COLO668 (cell line): ENCODE results near the gene WARS2.

Source experiments
- DNase-seq: peaks from one replicate; lab custom pipeline; 2025; ENCODE audit not compliant: unreplicated experiment; lab: John Stamatoyannopoulos, UW

Gene WARS2

DNA sequence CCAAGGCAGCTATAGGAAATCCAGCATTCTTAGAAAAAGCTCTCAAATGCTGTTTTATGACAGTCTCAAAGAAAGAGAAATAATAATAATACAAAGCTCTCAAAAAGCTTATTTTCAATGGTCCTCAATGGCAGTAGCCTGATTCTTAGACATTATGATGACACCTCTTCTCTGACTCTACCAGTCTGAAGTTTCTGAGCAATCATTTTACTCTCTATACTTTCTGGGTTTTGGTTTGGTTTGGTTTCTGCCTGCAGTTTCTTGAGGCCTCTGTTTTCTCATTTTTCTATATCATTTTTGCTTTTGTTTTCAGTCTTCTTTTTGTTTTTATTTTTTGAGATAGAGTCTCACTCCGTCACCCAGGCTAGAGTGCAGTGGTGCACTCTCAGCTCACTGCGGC, 102.1 kb downstream of the WARS2 start:
- DNase-seq, result no peak

DNA sequence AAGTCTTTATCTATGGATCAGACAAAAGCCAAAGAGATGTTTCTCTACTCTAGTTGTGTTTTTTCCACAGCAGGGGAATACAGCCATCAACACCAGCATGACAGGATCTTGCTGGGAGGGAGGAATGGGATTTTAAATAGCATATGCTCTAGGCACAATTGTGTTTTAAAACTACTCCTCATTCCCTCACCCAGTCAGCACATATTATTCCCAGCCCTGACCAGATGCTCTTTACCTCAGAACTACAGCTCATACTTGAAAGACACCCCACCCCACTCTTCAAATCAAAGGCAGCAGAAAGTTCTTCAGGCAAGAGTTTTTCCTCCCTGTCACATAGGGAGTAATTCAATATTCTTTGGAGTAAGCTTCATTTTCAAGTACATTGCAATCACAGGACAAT, 106.1 kb downstream of the WARS2 start:
- no peak for DNase-seq

DNA sequence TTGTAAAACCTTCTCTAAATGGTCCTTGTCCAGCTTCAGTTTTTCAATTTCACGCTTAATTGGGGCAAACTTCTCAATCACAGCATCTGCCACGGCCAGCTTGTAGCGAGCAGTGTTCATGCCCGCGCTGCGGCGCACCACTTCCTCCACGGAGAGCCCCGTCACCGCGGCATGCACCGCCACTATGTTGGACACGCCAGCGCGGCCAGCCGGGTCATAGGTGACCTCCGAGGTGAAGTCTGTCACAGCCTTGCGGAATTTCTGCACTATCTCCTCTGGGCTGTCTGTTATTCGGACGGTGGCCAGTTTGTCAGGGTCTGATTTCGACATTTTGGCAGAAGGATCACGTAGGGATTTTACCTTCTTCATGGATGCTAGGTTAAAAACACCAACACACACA, 107.5 kb downstream of the WARS2 start:
- no peak for DNase-seq

- DNase-seq, result no peak
Measured at GRCh38 chr1:119027759-119028158, 112.7 kb downstream of the WARS2 start.

DNA sequence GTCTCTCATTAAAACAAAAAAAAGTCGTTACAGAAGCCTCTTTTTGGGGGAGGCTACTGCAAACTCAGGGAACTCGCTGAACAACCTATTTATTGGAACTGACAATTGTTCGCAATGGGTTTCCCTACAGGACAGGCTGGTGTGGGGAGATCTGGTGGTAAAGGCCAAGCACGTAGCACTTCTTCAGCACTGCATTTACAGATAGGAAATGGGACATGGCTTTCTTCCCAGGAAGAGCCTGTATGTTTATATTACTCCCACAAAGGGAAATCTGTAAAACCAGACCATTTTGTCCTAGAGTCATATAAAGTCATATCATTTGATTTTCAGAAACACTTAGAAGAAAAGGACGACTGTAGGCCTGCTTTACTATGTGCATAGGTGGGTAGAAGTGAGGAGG, 113.5 kb downstream of the WARS2 start:
- no peak for DNase-seq

- no peak for DNase-seq
Measured at GRCh38 chr1:119015547-119015946, 124.9 kb downstream of the WARS2 start.

- DNase-seq, result no peak
Measured at GRCh38 chr1:119012383-119012782, 128.1 kb downstream of the WARS2 start.

- DNase-seq, result no peak
Measured at GRCh38 chr1:119011706-119012105, 128.7 kb downstream of the WARS2 start.

GRCh38 chr1:119011116-119011515, 129.3 kb downstream of the WARS2 start:
- no peak for DNase-seq

DNA sequence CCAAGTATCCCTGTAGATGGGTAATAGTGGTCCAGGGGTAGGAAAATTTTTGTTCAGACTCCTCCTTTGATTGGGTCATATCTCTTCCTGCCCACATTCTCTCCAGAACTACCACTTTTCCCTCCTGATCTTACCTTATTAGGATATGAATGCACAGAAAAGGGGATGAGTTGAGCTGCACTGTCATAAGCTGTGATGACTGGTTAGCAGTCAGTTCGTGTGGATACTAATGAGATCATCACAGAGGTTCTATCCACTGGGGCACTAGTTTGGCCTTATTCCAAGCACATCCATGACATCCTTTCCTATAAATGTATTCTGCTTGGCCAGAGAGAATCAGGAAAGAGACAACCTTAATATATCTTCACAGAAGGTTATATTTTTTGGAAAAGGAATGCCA, 130.3 kb downstream of the WARS2 start:
- no peak for DNase-seq

- DNase-seq, result no peak
Measured at GRCh38 chr1:119009312-119009655, 131.2 kb downstream of the WARS2 start.

DNA sequence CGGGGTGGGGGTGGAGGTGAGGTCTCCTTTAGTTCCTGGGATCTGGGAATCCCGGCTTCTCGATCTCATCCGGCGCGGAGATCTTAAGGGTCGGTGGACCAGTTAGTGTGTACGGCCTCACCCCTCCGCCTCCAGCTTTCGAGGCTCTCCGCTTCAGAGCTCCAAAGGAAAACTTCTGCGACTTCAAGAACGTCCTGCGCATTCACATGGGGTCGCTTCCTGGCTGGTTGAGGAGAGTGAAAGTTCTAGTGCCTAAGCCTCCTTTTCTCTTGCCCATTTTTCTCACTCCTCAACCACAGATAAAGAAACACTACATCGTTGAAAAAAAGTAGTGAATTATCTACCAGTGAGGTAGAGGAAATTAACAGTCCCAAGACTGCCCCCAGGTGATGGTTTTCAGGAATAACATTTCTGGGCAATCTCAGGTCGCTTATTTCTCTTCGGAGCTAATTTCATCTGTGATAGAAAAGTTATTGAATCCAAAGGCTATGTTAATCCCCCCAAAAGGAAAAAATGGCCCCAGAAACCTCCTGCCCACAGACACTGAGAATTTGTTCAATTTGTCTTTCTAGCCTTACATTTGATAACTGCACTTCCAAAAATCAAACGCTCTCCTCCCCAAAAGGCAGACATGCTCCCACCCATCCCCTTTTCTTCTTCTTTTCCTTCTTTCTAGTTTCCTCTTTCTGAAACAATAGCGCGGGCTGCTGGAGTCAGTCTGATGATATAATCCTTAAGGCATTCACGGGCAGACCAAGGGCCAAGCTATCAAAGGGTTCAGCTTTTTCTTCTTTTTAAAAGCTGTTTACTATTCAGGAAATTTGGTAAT, 131.8 kb downstream of the WARS2 start:
- peak; percentile 45 for DNase-seq

GRCh38 chr1:119007670-119008482, 132.6 kb downstream of the WARS2 start:
- DNase-seq, result peak; percentile 51

- DNase-seq, result no peak
Measured at GRCh38 chr1:119007339-119007669, 133.1 kb downstream of the WARS2 start.

DNA sequence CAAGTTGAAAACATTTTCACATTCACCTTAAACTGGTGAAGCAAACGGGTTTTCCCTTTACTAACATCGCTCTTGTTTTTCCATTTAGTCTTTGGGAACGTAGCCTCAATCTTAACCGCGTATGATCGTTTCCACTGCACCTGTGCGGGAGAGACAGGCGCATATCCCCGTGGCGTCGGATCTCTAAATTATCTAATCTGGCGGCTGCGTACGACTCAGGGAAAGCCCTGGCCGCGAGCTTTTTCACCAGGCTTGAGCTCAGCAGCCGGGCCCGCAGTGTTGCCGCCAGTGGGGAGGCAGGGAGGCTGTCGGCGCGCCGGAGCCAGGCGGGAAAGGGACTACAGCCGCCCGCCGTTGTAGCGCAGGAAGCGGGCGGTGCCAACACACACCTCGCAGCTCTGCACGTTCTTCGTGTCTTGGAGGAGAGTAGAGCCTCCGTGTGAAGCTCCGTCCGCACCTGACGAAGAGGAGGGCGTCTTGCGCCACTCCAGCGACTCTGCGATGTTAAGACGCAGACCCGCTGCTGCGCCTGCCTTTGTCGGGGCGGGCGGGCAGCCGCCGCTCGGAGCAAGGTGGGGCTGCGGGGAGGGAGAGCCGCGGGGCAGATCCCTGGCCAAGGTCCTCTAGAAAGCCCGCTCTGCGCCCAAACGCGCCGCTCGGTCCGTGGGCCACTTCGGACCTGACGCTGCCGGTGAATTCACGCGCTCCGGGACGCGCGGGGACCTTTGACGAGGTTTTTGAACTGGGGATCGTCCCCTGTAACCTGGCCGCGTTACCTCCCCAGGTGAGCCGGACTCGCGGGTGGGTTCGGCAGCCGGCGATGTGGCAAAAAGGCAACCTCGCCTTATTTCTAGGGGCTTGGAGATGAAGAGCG, 133.8 kb downstream of the WARS2 start:
- no peak for DNase-seq

GRCh38 chr1:119005724-119006405, 134.6 kb downstream of the WARS2 start:
- no peak for DNase-seq

DNA sequence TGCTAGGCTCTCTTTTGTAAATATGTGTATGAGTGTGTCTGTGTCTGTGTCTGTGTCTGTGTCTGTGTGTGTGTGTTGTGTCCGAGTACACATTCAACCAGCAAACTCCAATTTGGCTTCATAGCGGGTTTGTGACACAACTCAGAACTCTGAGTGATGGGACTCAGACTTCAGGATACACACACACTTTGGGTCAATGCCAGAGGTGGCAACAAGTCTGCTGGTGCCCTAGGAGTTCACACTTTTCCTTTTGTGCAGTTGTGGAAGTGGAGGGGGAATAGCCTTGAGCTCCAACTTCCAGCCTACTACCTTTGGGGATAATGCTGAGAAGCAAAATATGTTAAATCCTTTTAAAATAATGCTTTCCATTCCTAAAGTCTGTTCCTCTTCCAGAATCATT, 135.7 kb downstream of the WARS2 start:
- DNase-seq, result no peak

DNA sequence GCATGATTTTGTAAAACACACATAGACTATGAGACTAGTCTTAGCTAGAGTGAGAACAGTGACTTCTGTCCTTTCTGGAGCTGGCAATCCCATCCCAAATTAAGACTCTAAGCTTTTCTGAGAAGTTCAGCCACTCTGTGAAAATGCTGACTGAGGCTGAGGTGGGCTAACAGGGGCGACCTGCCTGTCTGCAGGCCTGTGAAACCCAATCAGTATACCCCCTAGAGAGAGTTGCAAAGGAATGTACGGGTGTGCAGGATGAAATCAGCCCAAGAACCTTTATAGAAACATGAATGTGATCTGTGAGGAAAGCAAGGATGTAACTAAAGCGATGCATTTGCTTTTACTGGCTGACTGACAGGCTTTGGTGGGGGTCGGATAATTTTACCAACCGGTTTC, 136.3 kb downstream of the WARS2 start:
- DNase-seq, result no peak

DNA sequence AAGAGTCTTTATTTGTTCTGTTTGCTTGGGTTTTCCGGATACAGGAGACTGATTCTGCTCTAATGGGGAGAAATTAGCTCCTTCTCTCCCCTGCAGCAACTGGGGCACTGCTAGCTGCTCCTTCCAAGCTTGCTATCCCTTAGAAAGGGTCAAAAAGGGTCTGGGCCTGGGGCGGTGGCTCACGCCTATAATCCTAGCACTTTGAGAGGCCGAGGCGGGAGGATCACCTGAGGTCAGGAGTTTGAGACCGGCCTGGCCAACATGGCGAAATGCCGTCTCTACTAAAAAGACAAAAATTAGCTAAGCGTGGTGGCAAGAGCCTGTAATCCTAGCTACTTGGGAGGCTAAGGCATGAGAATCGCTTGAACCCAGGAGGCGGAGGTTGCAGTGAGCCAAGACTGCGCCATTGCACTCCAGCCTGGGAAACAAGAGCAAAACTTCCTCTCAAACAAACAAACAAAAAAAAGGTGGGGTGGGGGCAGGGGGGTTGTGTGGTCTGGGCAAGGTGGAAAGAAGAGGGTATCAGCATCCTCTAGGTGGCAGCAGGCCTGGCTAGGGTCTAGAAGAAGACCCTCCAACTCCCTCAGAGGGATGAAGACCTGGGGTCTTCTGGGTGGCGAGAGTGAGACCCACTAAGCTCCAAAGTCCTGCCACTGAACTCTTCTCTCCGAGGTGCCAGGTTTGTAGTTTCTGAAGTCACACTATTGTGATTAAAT, 136.9 kb downstream of the WARS2 start:
- no peak for DNase-seq

GRCh38 chr1:119002028-119002686, 138.3 kb downstream of the WARS2 start:
- DNase-seq, result no peak
